Endometrial microvascular endothelial cells (primary cell): ENCODE results near the gene GGCX. TPM values are rescaled to one million over a fixed set of nuclear protein-coding genes. Genes with fewer than 3 reads are reported as not detected.

Experiments used
- in situ Hi-C: cut with HindIII; loops from 2 replicates; pipeline ENCODE4 v1.10.0; 2017; ENCODE audit warnings: low sequenced_read_pairs, low pct_unique_long_range_greater_than_20kb; ENCODE audit errors: inconsistent ontology term
- total RNA-seq: library from RNA; depleted of rRNA; stranded (reverse); fragments of >200 nt; gene quantifications from one replicate; pipeline ENCODE4 v1.2.3, GENCODE V29; 2015; ENCODE audit errors: inconsistent ontology term

The GGCX gene
- total RNA-seq, 1 donor from 2014 or later, result 77.5 TPM

DNA sequence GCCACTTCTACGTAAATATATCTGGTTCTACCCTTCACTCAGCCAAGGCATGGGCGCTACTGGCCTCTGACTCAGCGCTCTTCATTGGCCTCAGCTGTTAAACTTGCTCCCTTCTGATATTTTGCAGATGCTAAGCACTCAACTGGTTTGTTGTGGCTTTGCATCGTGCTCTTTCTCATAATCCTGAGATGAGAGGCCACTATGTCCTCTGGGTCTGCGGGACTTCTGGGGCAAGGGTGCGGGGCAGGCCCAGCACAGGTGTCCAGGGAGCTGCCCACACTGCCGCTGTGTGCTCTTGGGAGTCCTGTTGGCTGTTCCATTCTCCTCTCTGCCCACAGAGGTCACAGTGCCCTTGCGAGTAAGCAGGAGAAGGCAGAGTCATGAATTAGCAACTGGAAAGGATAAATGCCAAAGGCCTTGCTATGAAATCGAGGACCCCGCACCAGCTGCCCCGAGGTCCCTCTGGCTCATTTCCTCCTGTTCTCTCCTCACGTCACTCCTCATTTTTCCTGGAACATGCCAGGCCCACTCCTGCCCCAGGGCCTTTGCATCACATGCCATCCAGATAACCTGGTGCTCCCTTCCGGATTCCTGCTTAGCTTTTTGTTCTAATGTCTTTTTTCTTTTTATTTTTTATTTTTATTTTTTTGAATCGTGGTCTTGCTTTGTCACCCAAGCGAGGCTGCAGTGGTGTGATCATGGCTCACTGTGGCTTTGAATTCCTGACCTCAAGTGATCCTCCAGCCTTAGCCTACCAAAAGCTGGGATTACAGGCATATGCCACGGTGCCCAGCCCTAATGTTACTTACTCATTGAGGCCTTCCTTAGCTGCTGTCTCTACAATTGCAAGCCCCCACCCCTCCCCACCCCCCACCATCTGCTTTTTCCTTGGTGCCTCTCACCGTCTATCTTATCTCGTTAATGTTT lies 57.2 kb downstream of the GGCX start:
- in situ Hi-C loops, result no loop called here

DNA sequence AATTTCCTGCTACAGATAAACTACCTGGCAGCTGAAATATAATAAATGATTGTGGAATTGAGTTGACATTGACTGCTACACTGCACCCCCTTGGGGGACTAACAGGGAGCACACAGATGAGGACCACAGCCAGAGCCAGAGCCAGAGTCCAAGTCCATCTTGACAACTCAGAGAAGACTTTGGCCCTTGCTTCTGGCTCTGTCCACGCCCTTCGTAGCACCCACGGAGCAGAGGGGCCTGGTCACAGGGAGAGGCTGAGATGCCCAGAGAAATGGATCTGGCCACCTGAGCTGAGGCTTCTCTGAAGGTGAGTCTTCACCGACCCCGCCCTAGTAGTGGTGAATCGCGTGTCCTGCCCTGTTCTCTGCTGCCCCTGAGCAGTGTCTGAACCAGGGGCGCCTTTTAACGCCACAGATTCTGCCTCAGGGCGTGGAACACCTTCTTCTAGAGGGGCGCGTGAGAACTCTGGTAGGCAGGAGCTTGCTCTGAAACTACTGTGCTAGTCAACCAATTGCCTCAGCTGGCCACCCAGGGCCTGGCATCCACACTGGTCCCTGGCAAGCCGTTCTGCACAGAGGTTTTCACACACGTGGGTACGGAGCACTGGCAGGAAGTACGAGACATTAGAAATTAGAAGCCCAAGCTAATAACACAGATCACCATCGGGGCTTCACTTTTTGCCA lies 58.0 kb downstream of the GGCX start:
- in situ Hi-C loops, result no loop called here

DNA sequence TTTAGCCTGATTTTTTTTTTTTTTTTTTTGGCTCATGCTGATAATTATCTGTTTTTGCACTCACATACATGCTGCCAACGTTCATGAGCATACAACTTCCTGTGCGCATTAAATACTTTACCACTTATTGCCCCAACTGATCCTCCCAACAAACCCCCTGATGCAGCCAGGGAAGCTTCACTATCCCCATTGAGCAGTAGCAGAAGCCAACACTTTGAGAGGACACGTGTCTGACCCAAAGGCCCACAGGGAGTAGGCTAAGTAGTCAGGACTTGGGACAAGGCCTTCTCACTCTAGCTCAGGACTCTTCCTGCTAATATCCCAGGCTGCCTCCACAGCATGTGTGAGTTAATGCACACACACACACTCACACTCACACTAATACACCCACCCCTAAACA lies 58.6 kb downstream of the GGCX start:
- in situ Hi-C loops, result no loop called here

DNA sequence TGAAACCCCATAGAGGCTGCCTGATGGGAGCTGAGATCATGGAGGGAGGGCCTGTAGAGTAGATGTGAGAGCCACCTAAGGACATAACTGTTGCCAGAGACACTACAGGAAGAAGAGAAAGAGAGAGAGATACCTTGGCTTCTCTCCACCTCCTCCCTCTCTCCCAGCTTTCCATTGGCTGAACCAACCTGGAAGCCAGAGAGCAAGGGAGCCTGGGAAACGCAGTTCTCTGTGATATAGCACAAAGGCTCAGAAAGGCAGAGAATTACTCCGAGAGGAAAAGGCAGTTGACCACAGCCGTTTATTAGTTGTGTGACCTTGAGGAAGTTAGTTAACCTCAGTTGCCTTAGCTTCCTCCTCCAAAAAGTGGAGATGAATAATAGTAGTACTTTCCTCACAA lies 60.0 kb downstream of the GGCX start:
- in situ Hi-C loops, result no loop called here

DNA sequence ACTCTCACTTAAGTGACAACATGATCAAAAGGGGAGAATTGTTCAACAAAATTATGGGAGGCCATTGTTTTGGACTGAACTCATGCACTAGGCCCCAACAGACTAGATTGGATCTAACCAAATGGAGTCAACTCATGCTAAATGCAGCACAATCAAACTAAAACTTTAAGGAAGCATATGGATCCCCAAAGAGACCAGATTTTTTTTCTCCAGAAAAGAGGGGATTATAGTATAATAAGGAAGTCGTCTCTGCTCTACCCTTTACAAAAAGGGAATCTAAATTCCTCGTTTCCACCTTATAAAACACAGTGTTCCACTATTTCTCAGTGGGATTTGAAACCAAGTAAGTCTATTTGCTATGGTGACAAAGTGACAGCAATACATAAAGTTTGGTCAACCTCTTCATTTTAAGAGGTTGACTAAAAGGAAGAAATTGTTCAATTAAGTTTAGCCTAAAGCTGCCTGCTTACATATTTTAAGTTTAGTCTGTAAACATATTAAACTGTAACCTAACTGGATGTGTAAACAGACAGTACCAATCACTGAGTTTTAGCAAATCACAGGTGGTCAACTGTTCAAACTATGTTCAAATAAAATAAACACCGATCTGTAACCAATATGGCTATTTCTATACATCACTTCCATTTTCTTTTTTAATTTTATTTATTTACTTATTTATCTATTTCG lies 63.2 kb downstream of the GGCX start:
- in situ Hi-C loops, result no loop called here

DNA sequence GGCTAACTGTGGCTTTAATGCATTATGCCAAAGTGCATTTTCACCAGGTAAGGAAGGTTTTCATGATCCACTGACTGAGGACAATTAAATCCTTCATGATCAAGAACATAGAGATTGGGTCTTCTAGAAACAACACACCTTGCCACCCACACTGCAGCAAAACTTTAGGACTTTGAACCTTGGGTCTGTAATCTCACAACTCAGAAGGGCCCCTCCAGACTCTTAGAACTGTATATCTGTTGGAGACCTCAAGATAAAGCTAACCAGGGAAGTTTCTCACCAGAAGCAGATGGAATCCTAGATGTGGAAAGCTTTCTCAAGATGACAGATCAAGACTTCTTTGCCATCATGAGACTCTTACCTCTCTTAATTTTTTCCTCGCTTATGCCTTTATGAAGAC lies 64.9 kb downstream of the GGCX start:
- in situ Hi-C loops, result no loop called here

Other genes starting within 250 kb of the GGCX start
- 99.0 TPM for gene TGOLN2, start 233.5 kb downstream of the GGCX start, total RNA-seq
- 49.0 TPM for gene RETSAT, start 207.0 kb downstream of the GGCX start, total RNA-seq
- gene ELMOD3, start 206.7 kb downstream of the GGCX start, total RNA-seq, result 17.1 TPM
- gene CAPG, start 151.1 kb downstream of the GGCX start, total RNA-seq, result 99.7 TPM
- gene SH2D6, start 142.8 kb downstream of the GGCX start, total RNA-seq, result not detected
- 179 TPM for gene MAT2A, start 22.3 kb downstream of the GGCX start, total RNA-seq
- gene VAMP8, start 16.1 kb upstream of the GGCX start, total RNA-seq, result 3.6 TPM
- 124 TPM for gene VAMP5, start 22.9 kb upstream of the GGCX start, total RNA-seq
- gene RNF181, start 34.3 kb upstream of the GGCX start, total RNA-seq, result 174 TPM
- gene TMEM150A, start 41.2 kb upstream of the GGCX start, total RNA-seq, result 23.5 TPM
- 8.8 TPM for gene C2orf68, start 50.6 kb upstream of the GGCX start, total RNA-seq
- gene USP39, start 54.7 kb upstream of the GGCX start, total RNA-seq, result 74.2 TPM
- not detected for gene SFTPB, start 106.7 kb upstream of the GGCX start, total RNA-seq
- not detected for gene GNLY, start 132.9 kb upstream of the GGCX start, total RNA-seq
- gene ATOH8, start 192.5 kb upstream of the GGCX start, total RNA-seq, result 10.7 TPM